K562 (cell line): ENCODE results near the gene SLC22A4.

Experiments
- ATF3 ChIP-seq, 2 experiments: fragments of 450-650 bp in 1 of 2; sonication (generic) in 1 of 2; formaldehyde crosslinking in 1 of 2; IDR thresholded peaks in 1 of 2; conservative IDR thresholded peaks in 1 of 2; 2 replicates each; pipeline versions ENCODE4 v1.6.1 to v1.8.1; 2016 to 2023; ENCODE audit warnings: mild to moderate bottlenecking in 2 of 2, moderate library complexity in 2 of 2, inconsistent platforms in 1 of 2, missing genetic modification reagents in 1 of 2
- JUN ChIP-seq, 2 experiments: sonication (generic) in 1 of 2; formaldehyde crosslinking in 1 of 2; IDR thresholded peaks; 2 replicates each; pipeline versions ENCODE4 v1.6.1 to v1.8.0; 2012 to 2022; ENCODE audit warnings: borderline replicate concordance in 2 of 2, mild to moderate bottlenecking in 2 of 2, improper control_type of control experiment in 1 of 2, low read depth in 1 of 2, low read length in 1 of 2, missing genetic modification reagents in 1 of 2
- SREBF2 ChIP-seq: sonication (generic); formaldehyde crosslinking; IDR thresholded peaks from 2 replicates; pipeline ENCODE4 v1.4.0; 2020; ENCODE audit warnings: mild to moderate bottlenecking, missing genetic modification reagents
- TCF7L2 ChIP-seq: fragments of 150-350 bp; IDR thresholded peaks from 2 replicates; pipeline ENCODE4 v1.6.1; 2016; ENCODE audit warnings: low read depth, mild to moderate bottlenecking, low read length, moderate library complexity
- TSC22D4 ChIP-seq: fragments of 450-650 bp; IDR thresholded peaks from 2 replicates; pipeline ENCODE4 v1.6.1; 2016; ENCODE audit warnings: missing genetic modification characterization, missing biosample characterization, control low read depth

GRCh38 chr5:132270706-132271105 is 23.5 kb upstream of the SLC22A4 start:
- TF ChIP-seq TCF7L2: no peak
- no peak for TF ChIP-seq ATF3 (IDR thresholded peaks at IDR 0.05)
- no peak for TF ChIP-seq ATF3 (CRISPR knock-in tag; conservative IDR thresholded peaks at IDR 0.05)
- TF ChIP-seq JUN (IDR thresholded peaks at IDR 0.05; ENCODE audit: borderline replicate concordance, low read depth, low read length): no peak
- no peak for TF ChIP-seq JUN (CRISPR knock-in tag; IDR thresholded peaks at IDR 0.05; ENCODE audit: borderline replicate concordance)
- TF ChIP-seq SREBF2 (CRISPR knock-in tag): no peak
- TF ChIP-seq TSC22D4: no peak
